ENCODE measurements around the gene DCUN1D2.
"Not testable (repeated sequence)": the region's sequence is repeated elsewhere in the genome, so short reads cannot be mapped to it uniquely, and the experiment has no call there.

DCUN1D2 gene

GRCh38 chr13:113450861-113451620 lies 39.5 kb downstream of the DCUN1D2 start:
- not testable (repeated sequence) for H3K9ac ChIP-seq (ENCODE audit: low read length); H3K9me3 ChIP-seq (ENCODE audit: control insufficient read depth, insufficient read depth, low read depth, low read length); H3K4me3 ChIP-seq (ENCODE audit: low read depth, low read length); H3K4me1 ChIP-seq (ENCODE audit: control insufficient read depth, insufficient read depth, low read length); H3K27ac ChIP-seq (ENCODE audit: low read depth, low read length); H3K27me3 ChIP-seq (ENCODE audit: control insufficient read depth, insufficient read depth, low read length)
- peaks cover 38% of the 10 kb centered on the region for H3K36me3 ChIP-seq (ENCODE audit: control insufficient read depth, insufficient read depth, low read length)

DNA sequence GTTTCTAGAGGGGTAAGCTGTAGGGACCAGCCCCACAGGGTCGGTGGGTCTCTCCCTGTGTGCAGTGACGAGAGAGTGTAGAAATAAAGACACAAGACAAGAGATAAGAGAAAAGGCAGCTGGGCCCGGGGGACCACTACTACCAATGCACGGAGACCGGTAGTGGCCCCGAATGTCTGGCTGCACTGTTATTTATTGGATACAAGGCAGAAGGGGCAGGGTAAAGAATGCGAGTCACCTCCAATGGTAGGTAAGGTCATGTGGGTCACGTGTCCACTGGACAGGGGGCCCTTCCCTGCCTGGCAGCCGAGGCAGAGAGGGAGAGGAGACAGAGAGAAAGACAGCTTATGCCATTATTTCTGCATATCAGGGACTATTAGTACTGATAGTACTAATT lies 40.2 kb downstream of the DCUN1D2 start:
- not testable (repeated sequence) for H3K9me3 ChIP-seq (ENCODE audit: control insufficient read depth, insufficient read depth, low read depth, low read length); H3K9ac ChIP-seq (ENCODE audit: low read length); H3K4me1 ChIP-seq (ENCODE audit: control insufficient read depth, insufficient read depth, low read length); H3K27me3 ChIP-seq (ENCODE audit: control insufficient read depth, insufficient read depth, low read length); H3K27ac ChIP-seq (ENCODE audit: low read depth, low read length); H3K4me3 ChIP-seq (ENCODE audit: low read depth, low read length)
- H3K36me3 ChIP-seq (ENCODE audit: control insufficient read depth, insufficient read depth, low read length), result peaks cover 31% of the 10 kb centered on the region

- Histone ChIP-seq H3K27ac (ENCODE audit: low read depth, low read length) (no peak overlapping the region), H3K36me3 (ENCODE audit: control insufficient read depth, insufficient read depth, low read length) (peaks cover 25% of the 10 kb centered on the region), H3K9ac (ENCODE audit: low read length) (no peak overlapping the region), H3K4me1 (ENCODE audit: control insufficient read depth, insufficient read depth, low read length) (peaks cover 9% of the 10 kb centered on the region; the same call in 1 of the 2 replicates), H3K9me3 (ENCODE audit: control insufficient read depth, insufficient read depth, low read depth, low read length) (peaks cover 4% of the 10 kb centered on the region; the same call in 1 of the 2 replicates), H3K27me3 (ENCODE audit: control insufficient read depth, insufficient read depth, low read length) (no peaks in the 10 kb centered on the region), H3K4me3 (ENCODE audit: low read depth, low read length) (no peak overlapping the region)
Observed at GRCh38 chr13:113449693-113450347, 40.7 kb downstream of the DCUN1D2 start.

GRCh38 chr13:113448885-113449692 lies 41.4 kb downstream of the DCUN1D2 start:
- no peak overlapping the region for H3K27ac ChIP-seq (ENCODE audit: low read depth, low read length)
- H3K9me3 ChIP-seq (ENCODE audit: control insufficient read depth, insufficient read depth, low read depth, low read length), result peaks cover 4% of the 10 kb centered on the region; the same call in 1 of the 2 replicates
- H3K4me3 ChIP-seq (ENCODE audit: low read depth, low read length), result no peak overlapping the region
- H3K36me3 ChIP-seq (ENCODE audit: control insufficient read depth, insufficient read depth, low read length), result peaks cover 21% of the 10 kb centered on the region
- peaks cover 9% of the 10 kb centered on the region; the same call in 1 of the 2 replicates for H3K4me1 ChIP-seq (ENCODE audit: control insufficient read depth, insufficient read depth, low read length)
- H3K9ac ChIP-seq (ENCODE audit: low read length), result no peak overlapping the region
- H3K27me3 ChIP-seq (ENCODE audit: control insufficient read depth, insufficient read depth, low read length), result no peaks in the 10 kb centered on the region

GRCh38 chr13:113448545-113448884 lies 42.0 kb downstream of the DCUN1D2 start:
- peaks cover 9% of the 10 kb centered on the region; the same call in 1 of the 2 replicates for H3K4me1 ChIP-seq (ENCODE audit: control insufficient read depth, insufficient read depth, low read length)
- no peak overlapping the region for H3K9ac ChIP-seq (ENCODE audit: low read length)
- H3K4me3 ChIP-seq (ENCODE audit: low read depth, low read length), result no peak overlapping the region
- H3K36me3 ChIP-seq (ENCODE audit: control insufficient read depth, insufficient read depth, low read length), result peaks cover 16% of the 10 kb centered on the region
- no peak overlapping the region for H3K27ac ChIP-seq (ENCODE audit: low read depth, low read length)
- H3K27me3 ChIP-seq (ENCODE audit: control insufficient read depth, insufficient read depth, low read length), result no peaks in the 10 kb centered on the region
- peaks cover 4% of the 10 kb centered on the region; the same call in 1 of the 2 replicates for H3K9me3 ChIP-seq (ENCODE audit: control insufficient read depth, insufficient read depth, low read depth, low read length)

DNA sequence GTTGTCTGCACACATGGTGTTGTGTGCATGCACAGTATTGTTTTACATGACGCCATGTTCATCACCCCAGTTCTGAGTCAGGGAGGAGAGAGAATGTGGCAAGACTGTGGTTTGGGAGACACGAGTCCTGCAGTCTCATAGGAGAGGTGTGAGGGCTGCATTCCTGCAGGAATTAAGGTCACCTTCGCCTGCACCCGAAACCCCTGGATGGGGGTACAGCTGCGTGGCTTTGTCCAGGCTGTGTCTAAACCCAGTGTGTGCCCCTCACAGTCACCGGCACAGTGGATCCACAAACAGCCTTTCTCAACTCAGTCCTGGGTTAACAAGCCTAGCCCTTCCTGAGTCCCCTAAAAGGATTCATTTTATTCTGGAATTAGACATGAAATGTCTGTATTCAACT lies 42.9 kb downstream of the DCUN1D2 start:
- no peak overlapping the region for H3K27ac ChIP-seq (ENCODE audit: low read depth, low read length)
- peaks cover 9% of the 10 kb centered on the region; the same call in 1 of the 2 replicates for H3K4me1 ChIP-seq (ENCODE audit: control insufficient read depth, insufficient read depth, low read length)
- no peak overlapping the region for H3K4me3 ChIP-seq (ENCODE audit: low read depth, low read length)
- H3K36me3 ChIP-seq (ENCODE audit: control insufficient read depth, insufficient read depth, low read length), result peaks cover 11% of the 10 kb centered on the region
- peaks cover 4% of the 10 kb centered on the region; the same call in 1 of the 2 replicates for H3K9me3 ChIP-seq (ENCODE audit: control insufficient read depth, insufficient read depth, low read depth, low read length)
- H3K27me3 ChIP-seq (ENCODE audit: control insufficient read depth, insufficient read depth, low read length), result no peaks in the 10 kb centered on the region
- no peak overlapping the region for H3K9ac ChIP-seq (ENCODE audit: low read length)

DNA sequence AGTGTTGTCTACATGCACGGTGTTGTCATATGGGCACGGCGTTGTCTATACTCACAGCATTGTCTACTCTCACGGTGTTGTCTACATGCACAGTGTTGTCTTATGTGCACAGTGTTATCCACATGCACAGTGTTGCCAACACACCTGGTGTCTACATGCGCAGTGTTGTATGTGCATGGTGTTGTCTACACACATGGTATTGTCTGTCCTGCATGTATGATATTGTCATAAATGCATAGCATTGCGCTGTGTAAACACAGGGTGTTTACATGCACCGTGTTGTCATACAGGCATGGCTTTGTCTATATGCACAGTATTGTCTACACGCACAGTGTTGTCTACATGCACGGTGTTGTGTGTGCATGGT lies 44.0 kb downstream of the DCUN1D2 start:
- H3K27ac ChIP-seq (ENCODE audit: low read depth, low read length), result no peak overlapping the region
- H3K36me3 ChIP-seq (ENCODE audit: control insufficient read depth, insufficient read depth, low read length), result peaks cover 12% of the 10 kb centered on the region
- peaks cover 9% of the 10 kb centered on the region; the same call in 1 of the 2 replicates for H3K4me1 ChIP-seq (ENCODE audit: control insufficient read depth, insufficient read depth, low read length)
- peaks cover 4% of the 10 kb centered on the region; the same call in 1 of the 2 replicates for H3K9me3 ChIP-seq (ENCODE audit: control insufficient read depth, insufficient read depth, low read depth, low read length)
- H3K27me3 ChIP-seq (ENCODE audit: control insufficient read depth, insufficient read depth, low read length), result no peaks in the 10 kb centered on the region
- no peak overlapping the region for H3K4me3 ChIP-seq (ENCODE audit: low read depth, low read length)
- H3K9ac ChIP-seq (ENCODE audit: low read length), result no peak overlapping the region

- Histone ChIP-seq H3K4me1 (ENCODE audit: control insufficient read depth, insufficient read depth, low read length) (peaks cover 9% of the 10 kb centered on the region; the same call in 1 of the 2 replicates), H3K27me3 (ENCODE audit: control insufficient read depth, insufficient read depth, low read length) (no peaks in the 10 kb centered on the region), H3K9ac (ENCODE audit: low read length) (no peak overlapping the region), H3K27ac (ENCODE audit: low read depth, low read length) (no peak overlapping the region), H3K9me3 (ENCODE audit: control insufficient read depth, insufficient read depth, low read depth, low read length) (peaks cover 4% of the 10 kb centered on the region; the same call in 1 of the 2 replicates), H3K36me3 (ENCODE audit: control insufficient read depth, insufficient read depth, low read length) (peaks cover 12% of the 10 kb centered on the region), H3K4me3 (ENCODE audit: low read depth, low read length) (no peak overlapping the region)
Observed at GRCh38 chr13:113445791-113446487, 44.6 kb downstream of the DCUN1D2 start.

- no peak overlapping the region for H3K27ac ChIP-seq (ENCODE audit: low read depth, low read length)
- H3K27me3 ChIP-seq (ENCODE audit: control insufficient read depth, insufficient read depth, low read length), result no peaks in the 10 kb centered on the region
- H3K9me3 ChIP-seq (ENCODE audit: control insufficient read depth, insufficient read depth, low read depth, low read length), result peaks cover 4% of the 10 kb centered on the region; the same call in 1 of the 2 replicates
- H3K36me3 ChIP-seq (ENCODE audit: control insufficient read depth, insufficient read depth, low read length), result peaks cover 12% of the 10 kb centered on the region
- peaks cover 9% of the 10 kb centered on the region; the same call in 1 of the 2 replicates for H3K4me1 ChIP-seq (ENCODE audit: control insufficient read depth, insufficient read depth, low read length)
- no peak overlapping the region for H3K4me3 ChIP-seq (ENCODE audit: low read depth, low read length)
- H3K9ac ChIP-seq (ENCODE audit: low read length), result no peak overlapping the region
Observed at GRCh38 chr13:113443991-113444390, 46.5 kb downstream of the DCUN1D2 start.

- Histone ChIP-seq H3K27me3 (ENCODE audit: control insufficient read depth, insufficient read depth, low read length) (no peaks in the 10 kb centered on the region), H3K9ac (ENCODE audit: low read length) (no peak overlapping the region), H3K4me3 (ENCODE audit: low read depth, low read length) (no peak overlapping the region), H3K4me1 (ENCODE audit: control insufficient read depth, insufficient read depth, low read length) (peaks cover 4% of the 10 kb centered on the region; the same call in 1 of the 2 replicates), H3K36me3 (ENCODE audit: control insufficient read depth, insufficient read depth, low read length) (peaks cover 12% of the 10 kb centered on the region), H3K27ac (ENCODE audit: low read depth, low read length) (no peak overlapping the region), H3K9me3 (ENCODE audit: control insufficient read depth, insufficient read depth, low read depth, low read length) (peaks cover 4% of the 10 kb centered on the region; the same call in 1 of the 2 replicates)
Observed at GRCh38 chr13:113442985-113443362, 47.5 kb downstream of the DCUN1D2 start.

Data from HUES6 (cell line).